ENCODE measurements around the gene TP53. TPM values are rescaled to one million over a fixed set of nuclear protein-coding genes. Genes with fewer than 3 reads are reported as not detected.

The TP53 gene
- polyA plus RNA-seq, 1 donor from 2014 or later, result 13.8 TPM

DNA sequence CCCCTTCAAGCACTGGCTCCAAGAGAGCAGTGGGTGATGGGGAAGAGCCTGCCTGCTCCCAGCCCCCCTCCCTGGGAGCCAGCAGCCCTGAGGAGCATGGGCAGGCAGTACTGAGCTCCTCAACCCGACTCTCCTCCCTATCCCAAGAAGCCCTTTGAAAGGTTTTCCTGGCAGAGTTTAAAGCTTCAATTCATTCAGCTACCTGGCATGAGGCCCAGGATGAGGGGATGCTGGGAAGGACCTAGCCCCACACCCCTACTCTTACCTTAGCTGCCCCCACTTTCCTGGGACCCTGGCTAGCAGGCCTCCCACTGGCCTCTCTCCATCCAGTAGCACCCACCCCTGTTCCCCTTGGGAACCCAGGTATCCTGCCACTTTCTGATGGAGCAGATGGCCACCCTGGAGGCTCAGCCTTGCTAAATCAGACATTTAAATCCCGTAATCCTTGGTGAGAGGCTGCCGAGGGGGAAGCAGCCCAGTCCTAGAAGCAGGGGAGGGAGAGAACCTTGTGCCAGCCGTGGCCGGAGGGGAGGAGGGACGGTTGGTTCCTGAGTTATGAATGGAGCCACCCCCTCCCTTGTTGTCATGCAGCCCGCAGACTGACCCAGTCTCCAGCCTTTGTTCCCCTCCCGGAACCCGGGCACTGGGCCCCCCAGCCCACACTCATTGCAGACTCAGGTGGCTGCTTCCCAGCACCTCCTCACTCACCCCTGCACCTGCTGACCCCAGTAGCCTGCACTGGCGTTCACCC, 19.5 kb downstream of the TP53 start:
- Histone ChIP-seq H3K79me2 (replicated peaks; ENCODE audit: insufficient read depth, low read length) (no peaks in the 10 kb centered on the region), H3K4me2 (ENCODE audit: low read length) (no peak overlapping the region), H3K36me3 (ENCODE audit: insufficient read depth, low read length) (no peaks in the 10 kb centered on the region), H3K9ac (ENCODE audit: low read length) (no peak overlapping the region), H3K9me3 (ENCODE audit: low read length) (no peaks in the 10 kb centered on the region), H3K4me3 (ENCODE audit: low read length) (no peak overlapping the region), H3F3A (ENCODE audit: insufficient read depth, low read length, poor library complexity, severe bottlenecking) (no peaks in the 10 kb centered on the region), H3K9me2 (ENCODE audit: insufficient read depth, low read length) (no peaks in the 10 kb centered on the region), H3K27me3 (ENCODE audit: insufficient read depth, low read depth, low read length) (no peaks in the 10 kb centered on the region), H3K27ac (ENCODE audit: low read length) (no peak overlapping the region), H4K20me1 (ENCODE audit: insufficient read depth) (no peaks in the 10 kb centered on the region), H2AFZ (ENCODE audit: low read depth, low read length) (no peak overlapping the region)
- TF ChIP-seq MXI1 (conservative IDR thresholded peaks at IDR 0.05; ENCODE audit: poor library complexity, severe bottlenecking) (no peak), CTCF (IDR thresholded peaks at IDR 0.05; ENCODE audit: poor library complexity, severe bottlenecking) (no peak), SMC3 (conservative IDR thresholded peaks at IDR 0.05; ENCODE audit: poor library complexity) (no peak), REST (IDR thresholded peaks at IDR 0.05; ENCODE audit: borderline replicate concordance) (no peak), EZH2 (IDR thresholded peaks at IDR 0.05; ENCODE audit: borderline replicate concordance, insufficient read depth, low read length, poor library complexity, severe bottlenecking) (no peak), RAD21 (conservative IDR thresholded peaks at IDR 0.05) (no peak), EP300 (conservative IDR thresholded peaks at IDR 0.05; ENCODE audit: poor library complexity, severe bottlenecking) (no peak), POLR2AphosphoS5 (IDR thresholded peaks at IDR 0.05) (no peak), TAF1 (IDR thresholded peaks at IDR 0.05; ENCODE audit: low read depth) (no peak)

GRCh38 chr17:7656958-7657609, 30.2 kb downstream of the TP53 start:
- Histone ChIP-seq H3K4me3 (ENCODE audit: low read length) (no peak overlapping the region), H3K27me3 (ENCODE audit: insufficient read depth, low read depth, low read length) (no peaks in the 10 kb centered on the region), H2AFZ (ENCODE audit: low read depth, low read length) (no peak overlapping the region), H3K4me2 (ENCODE audit: low read length) (no peak overlapping the region), H3K9me2 (ENCODE audit: insufficient read depth, low read length) (no peaks in the 10 kb centered on the region), H3K79me2 (replicated peaks; ENCODE audit: insufficient read depth, low read length) (peaks cover 6% of the 10 kb centered on the region), H4K20me1 (ENCODE audit: insufficient read depth) (no peaks in the 10 kb centered on the region), H3K9me3 (ENCODE audit: low read length) (no peaks in the 10 kb centered on the region), H3F3A (ENCODE audit: insufficient read depth, low read length, poor library complexity, severe bottlenecking) (no peaks in the 10 kb centered on the region), H3K9ac (ENCODE audit: low read length) (no peak overlapping the region), H3K27ac (ENCODE audit: low read length) (no peak overlapping the region), H3K36me3 (ENCODE audit: insufficient read depth, low read length) (no peaks in the 10 kb centered on the region)
- TF ChIP-seq POLR2AphosphoS5 (IDR thresholded peaks at IDR 0.05), result no peak
- no peak for TF ChIP-seq SMC3 (conservative IDR thresholded peaks at IDR 0.05; ENCODE audit: poor library complexity)
- TF ChIP-seq EP300 (conservative IDR thresholded peaks at IDR 0.05; ENCODE audit: poor library complexity, severe bottlenecking), result no peak
- TF ChIP-seq REST (IDR thresholded peaks at IDR 0.05; ENCODE audit: borderline replicate concordance), result no peak

All from neural cell (in vitro differentiated cells).